ENCODE measurements around the gene MMP19. TPM values are rescaled to one million over a fixed set of nuclear protein-coding genes. Genes with fewer than 3 reads are reported as not detected.
"Not testable (repeated sequence)": the region's sequence is repeated elsewhere in the genome, so short reads cannot be mapped to it uniquely, and the experiment has no call there.

The MMP19 gene
- polyA plus RNA-seq, result under 1 TPM; 0.63 to 0.76 TPM

DNA sequence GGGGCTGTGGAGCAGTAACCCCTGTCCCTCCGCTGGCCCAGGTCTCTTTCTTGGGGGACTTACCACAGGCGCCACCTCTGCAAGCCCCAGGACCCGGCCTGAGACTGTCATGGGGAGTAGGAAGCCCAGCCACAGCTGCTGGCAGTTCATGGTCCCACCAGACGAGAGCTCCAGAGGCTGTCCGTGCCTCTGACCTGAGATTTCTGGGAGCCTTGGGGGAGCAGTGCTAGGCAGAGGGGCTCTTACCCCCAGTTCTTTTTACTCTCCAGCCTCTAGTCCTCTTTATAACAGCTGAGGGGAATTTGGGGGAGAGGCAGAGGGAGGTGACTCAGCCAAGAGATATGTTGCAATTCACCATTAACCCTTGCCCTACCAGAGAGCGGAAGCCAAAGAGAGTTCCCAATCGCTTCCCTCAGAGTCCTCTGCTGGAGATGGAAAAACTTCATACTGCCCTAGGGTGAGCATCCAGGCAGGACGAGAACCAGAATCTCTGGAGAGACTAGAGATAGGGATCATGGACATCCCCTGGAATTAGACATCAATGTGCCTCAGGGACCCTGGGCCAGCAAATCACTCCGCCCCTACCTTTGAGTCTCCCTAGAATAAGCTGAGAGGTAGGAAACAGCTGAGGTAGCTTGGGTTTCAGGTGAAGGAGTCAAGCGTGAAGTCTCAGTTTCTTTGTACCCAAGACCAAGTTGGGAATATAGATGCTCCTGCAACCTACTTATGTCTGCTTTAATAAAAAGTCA, at the start of gene MMP19:
MMP19 (minus strand) TSS at position 256 of the 749 bp plus-strand sequence; CDS start at position 150, 106 bp downstream.
- Histone ChIP-seq H3K4me3 (ENCODE audit: low read depth in 1 of 2, low read length in 2 of 2) (peak within 1 kb of the TSS in 1 of 2 donors; percentile 37), H3K36me3 (ENCODE audit: control insufficient read depth in 2 of 2, insufficient read depth in 2 of 2, low read length in 1 of 2) (no peaks in the 10 kb centered on the region), H3K27ac (ENCODE audit: low read depth in 2 of 2, low read length in 1 of 2) (peak within 1 kb of the TSS in 1 of 2 donors; percentile 22), H3K4me1 (ENCODE audit: control insufficient read depth in 2 of 2, insufficient read depth in 2 of 2, low read length in 1 of 2) (peaks cover 4% of the 10 kb centered on the region in 2 donors), H3K27me3 (ENCODE audit: control insufficient read depth in 1 of 2, insufficient read depth in 2 of 2, low read length in 2 of 2) (no peaks in the 10 kb centered on the region), H3K9me3 (ENCODE audit: control insufficient read depth in 2 of 2, insufficient read depth in 1 of 2, low read depth in 1 of 2, low read length in 1 of 2) (peaks cover 0 to 2% of the 10 kb centered on the region in 2 donors)
- 55 to 59% methylated on average over 10 of the region's 10 CpGs for WGBS, 2 donors

GRCh38 chr12:55891310-55891709, 48.6 kb upstream of the MMP19 start:
- H3K4me1 ChIP-seq (ENCODE audit: control insufficient read depth in 2 of 2, insufficient read depth in 2 of 2, low read length in 1 of 2), result no peaks in the 10 kb centered on the region
- H3K9me3 ChIP-seq (ENCODE audit: control insufficient read depth in 2 of 2, insufficient read depth in 1 of 2, low read depth in 1 of 2, low read length in 1 of 2), result no peaks in the 10 kb centered on the region
- no peak overlapping the region for H3K4me3 ChIP-seq (ENCODE audit: low read depth in 1 of 2, low read length in 2 of 2)
- H3K27me3 ChIP-seq (ENCODE audit: control insufficient read depth in 1 of 2, insufficient read depth in 2 of 2, low read length in 2 of 2), result no peaks in the 10 kb centered on the region
- 91 to 93% methylated on average over 4 of the region's 4 CpGs for WGBS, 2 donors
- H3K36me3 ChIP-seq (ENCODE audit: control insufficient read depth in 2 of 2, insufficient read depth in 2 of 2, low read length in 1 of 2), result no peaks in the 10 kb centered on the region
- no peak overlapping the region for H3K27ac ChIP-seq (ENCODE audit: low read depth in 2 of 2, low read length in 1 of 2)

DNA sequence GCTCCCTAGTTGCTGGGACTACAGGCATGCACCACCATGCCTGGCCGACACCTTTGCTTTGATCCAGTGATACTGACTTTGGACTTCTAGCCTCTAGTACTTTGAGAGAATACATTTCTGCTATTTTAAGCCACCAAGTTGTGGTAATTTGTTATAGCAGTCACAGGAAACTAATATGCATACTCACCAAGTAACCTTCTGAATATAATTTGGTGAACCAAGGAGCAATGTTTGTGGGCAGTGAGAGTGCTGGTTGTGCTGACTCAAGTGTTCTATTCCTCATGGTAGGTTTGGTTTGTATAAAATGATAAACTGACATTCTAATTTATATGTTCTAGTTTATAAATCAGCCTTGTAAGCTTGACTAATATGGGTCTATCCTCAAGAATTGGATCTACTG, 42.4 kb upstream of the MMP19 start:
- Histone ChIP-seq H3K9me3 (ENCODE audit: control insufficient read depth in 2 of 2, insufficient read depth in 1 of 2, low read depth in 1 of 2, low read length in 1 of 2) (no peaks in the 10 kb centered on the region), H3K36me3 (ENCODE audit: control insufficient read depth in 2 of 2, insufficient read depth in 2 of 2, low read length in 1 of 2) (no peaks in the 10 kb centered on the region), H3K4me1 (ENCODE audit: control insufficient read depth in 2 of 2, insufficient read depth in 2 of 2, low read length in 1 of 2) (no peaks in the 10 kb centered on the region), H3K4me3 (ENCODE audit: low read depth in 1 of 2, low read length in 2 of 2) (no peak overlapping the region), H3K27ac (ENCODE audit: low read depth in 2 of 2, low read length in 1 of 2) (no peak overlapping the region), H3K27me3 (ENCODE audit: control insufficient read depth in 1 of 2, insufficient read depth in 2 of 2, low read length in 2 of 2) (no peaks in the 10 kb centered on the region)
- WGBS, 2 donors, result 71 to 77% methylated on average over 1 of the region's 1 CpG

- Histone ChIP-seq H3K4me3 (ENCODE audit: low read depth in 1 of 2, low read length in 2 of 2) (no peak overlapping the region), H3K27me3 (ENCODE audit: control insufficient read depth in 1 of 2, insufficient read depth in 2 of 2, low read length in 2 of 2) (no peaks in the 10 kb centered on the region), H3K9me3 (ENCODE audit: control insufficient read depth in 2 of 2, insufficient read depth in 1 of 2, low read depth in 1 of 2, low read length in 1 of 2) (no peaks in the 10 kb centered on the region), H3K4me1 (ENCODE audit: control insufficient read depth in 2 of 2, insufficient read depth in 2 of 2, low read length in 1 of 2) (no peaks in the 10 kb centered on the region), H3K36me3 (ENCODE audit: control insufficient read depth in 2 of 2, insufficient read depth in 2 of 2, low read length in 1 of 2) (no peaks in the 10 kb centered on the region), H3K27ac (ENCODE audit: low read depth in 2 of 2, low read length in 1 of 2) (no peak overlapping the region)
Observed at GRCh38 chr12:55877824-55878223, 35.1 kb upstream of the MMP19 start.

- Histone ChIP-seq H3K27me3 (ENCODE audit: control insufficient read depth in 1 of 2, insufficient read depth in 2 of 2, low read length in 2 of 2) (no peaks in the 10 kb centered on the region), H3K36me3 (ENCODE audit: control insufficient read depth in 2 of 2, insufficient read depth in 2 of 2, low read length in 1 of 2) (no peaks in the 10 kb centered on the region), H3K4me1 (ENCODE audit: control insufficient read depth in 2 of 2, insufficient read depth in 2 of 2, low read length in 1 of 2) (no peaks in the 10 kb centered on the region), H3K9me3 (ENCODE audit: control insufficient read depth in 2 of 2, insufficient read depth in 1 of 2, low read depth in 1 of 2, low read length in 1 of 2) (no peaks in the 10 kb centered on the region), H3K4me3 (ENCODE audit: low read depth in 1 of 2, low read length in 2 of 2) (no peak overlapping the region), H3K27ac (ENCODE audit: low read depth in 2 of 2, low read length in 1 of 2) (no peak overlapping the region)
- 73 to 76% methylated on average over 4 of the region's 4 CpGs for WGBS, 2 donors
Observed at GRCh38 chr12:55875704-55876467, 33.1 kb upstream of the MMP19 start.

DNA sequence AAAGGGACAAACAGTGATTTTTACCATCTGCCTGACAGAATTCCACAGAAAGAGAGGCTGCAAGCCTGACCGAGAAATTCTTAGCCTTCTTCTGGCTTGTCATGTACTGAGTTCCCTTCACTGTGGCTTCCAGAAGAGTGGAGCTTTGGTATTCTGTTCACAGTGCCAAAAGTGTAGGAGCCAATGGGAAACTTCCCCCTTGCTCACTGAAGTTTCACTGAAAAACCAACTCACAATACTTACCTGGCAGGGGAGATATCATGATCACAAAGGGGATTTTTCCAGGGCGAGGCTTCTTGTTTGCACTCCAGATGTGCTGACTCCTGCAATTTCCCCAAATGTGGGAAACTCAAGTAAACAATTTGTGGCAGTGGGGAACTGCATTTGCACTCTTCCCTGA, 31.7 kb upstream of the MMP19 start:
- Histone ChIP-seq H3K27me3 (ENCODE audit: control insufficient read depth in 1 of 2, insufficient read depth in 2 of 2, low read length in 2 of 2) (no peaks in the 10 kb centered on the region), H3K4me3 (ENCODE audit: low read depth in 1 of 2, low read length in 2 of 2) (no peak overlapping the region), H3K4me1 (ENCODE audit: control insufficient read depth in 2 of 2, insufficient read depth in 2 of 2, low read length in 1 of 2) (no peaks in the 10 kb centered on the region), H3K9me3 (ENCODE audit: control insufficient read depth in 2 of 2, insufficient read depth in 1 of 2, low read depth in 1 of 2, low read length in 1 of 2) (no peaks in the 10 kb centered on the region), H3K36me3 (ENCODE audit: control insufficient read depth in 2 of 2, insufficient read depth in 2 of 2, low read length in 1 of 2) (no peaks in the 10 kb centered on the region), H3K27ac (ENCODE audit: low read depth in 2 of 2, low read length in 1 of 2) (peak overlapping the region in 1 of 2 donors; percentile 55)
- WGBS, 2 donors, result 18 to 42% methylated on average over 2 of the region's 2 CpGs

DNA sequence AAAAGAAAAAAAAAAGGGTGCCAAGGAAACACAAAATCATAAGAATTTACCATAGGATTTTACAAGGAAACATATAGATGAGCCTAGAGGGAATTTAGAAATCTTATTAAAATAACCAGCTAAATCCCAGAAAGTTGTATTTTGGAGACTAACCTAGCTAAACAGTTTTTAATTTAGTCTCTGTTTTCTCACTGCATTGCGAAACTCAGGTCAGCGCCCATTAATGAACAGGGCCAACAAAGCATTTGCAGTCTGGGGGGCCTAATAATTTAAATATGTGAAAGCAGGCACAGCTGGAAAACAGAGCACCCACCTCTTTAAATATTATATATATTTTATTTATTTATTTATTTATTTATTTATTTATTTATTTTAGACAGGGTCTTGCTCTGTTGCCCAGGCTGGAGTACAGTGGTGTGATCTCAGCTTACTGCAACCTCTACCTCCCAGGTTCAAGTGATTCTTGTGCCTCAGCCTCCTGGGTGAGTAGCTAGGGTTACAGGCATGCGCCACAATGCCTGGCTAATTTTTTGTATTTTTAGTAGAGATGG, 23.8 kb upstream of the MMP19 start:
- not testable (repeated sequence) for H3K27ac ChIP-seq (ENCODE audit: low read depth in 2 of 2, low read length in 1 of 2); H3K36me3 ChIP-seq (ENCODE audit: control insufficient read depth in 2 of 2, insufficient read depth in 2 of 2, low read length in 1 of 2); H3K9me3 ChIP-seq (ENCODE audit: control insufficient read depth in 2 of 2, insufficient read depth in 1 of 2, low read depth in 1 of 2, low read length in 1 of 2); H3K4me1 ChIP-seq (ENCODE audit: control insufficient read depth in 2 of 2, insufficient read depth in 2 of 2, low read length in 1 of 2); H3K4me3 ChIP-seq (ENCODE audit: low read depth in 1 of 2, low read length in 2 of 2); H3K27me3 ChIP-seq (ENCODE audit: control insufficient read depth in 1 of 2, insufficient read depth in 2 of 2, low read length in 2 of 2)
- 98 to 99% methylated on average over 3 of the region's 3 CpGs for WGBS, 2 donors

GRCh38 chr12:55865327-55865726, 22.6 kb upstream of the MMP19 start:
- H3K4me3 ChIP-seq (ENCODE audit: low read depth in 1 of 2, low read length in 2 of 2), result no peak overlapping the region
- H3K36me3 ChIP-seq (ENCODE audit: control insufficient read depth in 2 of 2, insufficient read depth in 2 of 2, low read length in 1 of 2), result no peaks in the 10 kb centered on the region
- H3K4me1 ChIP-seq (ENCODE audit: control insufficient read depth in 2 of 2, insufficient read depth in 2 of 2, low read length in 1 of 2), result no peaks in the 10 kb centered on the region
- no peak overlapping the region for H3K27ac ChIP-seq (ENCODE audit: low read depth in 2 of 2, low read length in 1 of 2)
- H3K9me3 ChIP-seq (ENCODE audit: control insufficient read depth in 2 of 2, insufficient read depth in 1 of 2, low read depth in 1 of 2, low read length in 1 of 2), result no peaks in the 10 kb centered on the region
- H3K27me3 ChIP-seq (ENCODE audit: control insufficient read depth in 1 of 2, insufficient read depth in 2 of 2, low read length in 2 of 2), result no peaks in the 10 kb centered on the region
- 95 to 97% methylated on average over 2 of the region's 2 CpGs for WGBS, 2 donors

DNA sequence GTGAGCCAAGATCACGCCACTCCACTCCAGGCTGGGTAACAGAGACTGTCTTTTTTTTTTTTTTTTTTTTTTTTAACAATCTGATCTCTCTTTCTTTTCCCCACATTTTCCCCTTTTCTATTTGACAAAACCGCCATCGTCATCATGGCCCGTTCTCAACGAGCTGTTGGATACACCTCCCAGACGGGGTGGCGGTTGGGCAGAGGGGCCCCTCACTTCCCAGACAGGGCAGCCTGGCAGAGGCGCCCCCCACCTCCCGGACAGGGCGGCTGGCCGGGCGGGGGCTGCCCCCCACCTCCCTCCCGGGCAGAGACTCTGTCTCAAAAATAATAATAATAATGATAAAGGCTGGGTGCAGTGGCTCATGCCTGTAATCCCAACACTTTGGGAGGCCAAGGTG, 20.2 kb upstream of the MMP19 start:
- H3K27me3 ChIP-seq (ENCODE audit: control insufficient read depth in 1 of 2, insufficient read depth in 2 of 2, low read length in 2 of 2); H3K4me1 ChIP-seq (ENCODE audit: control insufficient read depth in 2 of 2, insufficient read depth in 2 of 2, low read length in 1 of 2); H3K36me3 ChIP-seq (ENCODE audit: control insufficient read depth in 2 of 2, insufficient read depth in 2 of 2, low read length in 1 of 2); H3K27ac ChIP-seq (ENCODE audit: low read depth in 2 of 2, low read length in 1 of 2); H3K9me3 ChIP-seq (ENCODE audit: control insufficient read depth in 2 of 2, insufficient read depth in 1 of 2, low read depth in 1 of 2, low read length in 1 of 2); H3K4me3 ChIP-seq (ENCODE audit: low read depth in 1 of 2, low read length in 2 of 2): not testable (repeated sequence)
- WGBS, 2 donors, result 94 to 95% methylated on average over 13 of the region's 13 CpGs
